NCI-H526 (cell line): ENCODE data around the gene CCDC24.
A peak's percentile ranks its signal among the peaks of the same experiment; 100 is the strongest.

Source experiments
- DNase-seq, 2 experiments: peaks; one replicate each; lab custom pipeline; 2025; lab: John Stamatoyannopoulos, UW

The CCDC24 gene

DNA sequence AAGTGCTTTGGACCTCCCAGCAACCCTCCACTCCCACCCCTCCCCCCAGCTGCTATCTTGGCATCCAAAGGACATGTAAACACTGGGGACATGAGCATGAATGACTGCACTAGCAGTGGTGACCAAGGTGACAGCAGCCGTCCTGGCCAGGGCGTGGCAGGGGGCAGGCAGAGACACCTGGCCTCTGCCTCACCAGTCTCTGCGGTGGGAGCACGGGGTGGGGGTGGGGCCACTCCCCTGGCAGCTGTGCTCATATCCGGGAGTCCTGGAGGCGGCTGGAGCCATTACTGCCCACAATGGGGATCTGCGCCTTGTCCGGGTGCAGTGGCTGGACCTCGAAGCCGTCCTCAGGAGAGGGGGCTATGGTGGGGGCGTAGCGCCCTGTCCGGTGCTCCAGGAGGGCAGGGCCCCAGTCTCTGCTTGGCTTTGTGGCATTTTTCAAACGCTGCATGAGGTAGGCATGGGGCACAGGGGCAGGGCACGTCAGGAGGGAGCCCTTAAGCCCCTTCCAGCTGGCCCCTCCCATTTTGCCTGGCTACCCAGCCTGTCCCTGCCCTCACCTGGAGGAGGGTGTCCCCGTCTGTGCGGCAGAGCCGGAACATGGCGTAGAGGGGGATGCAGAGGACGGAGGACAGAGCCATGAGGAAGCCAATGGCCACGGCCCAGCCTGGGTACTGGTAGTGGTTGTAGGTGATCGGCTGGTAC, 6.0 kb downstream of the CCDC24 start:
- peak in 1 of 2 experiments; percentile 58 for DNase-seq

DNA sequence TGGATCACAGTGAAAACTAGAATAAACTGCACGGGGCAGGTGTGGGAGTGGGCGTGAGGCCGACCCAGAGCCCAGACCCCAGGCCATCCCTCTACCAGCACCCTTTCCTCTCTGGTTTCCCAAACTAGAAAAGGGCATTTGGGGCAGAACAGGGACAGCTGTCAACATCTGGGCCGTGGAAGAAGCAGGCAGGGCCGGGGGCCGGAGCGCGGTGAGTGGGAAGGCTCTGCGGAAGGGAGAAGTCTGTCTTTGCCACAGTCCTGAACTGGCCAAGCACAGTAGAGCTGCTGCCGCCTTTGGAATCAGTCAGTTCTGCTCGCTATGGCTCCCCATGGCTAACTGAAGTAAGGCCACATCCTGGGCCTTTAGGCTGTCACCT, 6.6 kb downstream of the CCDC24 start:
- DNase-seq = no peak

DNA sequence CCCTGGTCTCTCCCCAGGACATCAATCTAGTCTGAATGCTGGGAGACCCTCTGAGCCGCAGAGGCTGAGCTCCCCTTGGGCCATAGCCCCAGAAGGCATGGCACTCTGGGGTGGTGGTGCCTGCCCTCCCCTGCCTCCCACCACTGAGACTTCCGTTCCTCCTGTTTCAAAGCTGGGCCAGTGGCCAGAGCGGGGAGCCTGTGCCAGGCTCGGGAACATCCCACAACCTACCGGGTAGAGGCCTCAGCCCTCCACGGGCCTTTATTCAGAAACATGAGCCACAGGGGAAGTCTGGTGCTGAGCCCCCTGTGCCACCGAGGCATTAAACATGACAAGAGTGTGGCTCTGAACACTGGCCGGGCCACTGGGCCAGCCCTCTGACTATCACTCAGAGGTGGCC, 8.1 kb downstream of the CCDC24 start:
- DNase-seq = no peak

DNA sequence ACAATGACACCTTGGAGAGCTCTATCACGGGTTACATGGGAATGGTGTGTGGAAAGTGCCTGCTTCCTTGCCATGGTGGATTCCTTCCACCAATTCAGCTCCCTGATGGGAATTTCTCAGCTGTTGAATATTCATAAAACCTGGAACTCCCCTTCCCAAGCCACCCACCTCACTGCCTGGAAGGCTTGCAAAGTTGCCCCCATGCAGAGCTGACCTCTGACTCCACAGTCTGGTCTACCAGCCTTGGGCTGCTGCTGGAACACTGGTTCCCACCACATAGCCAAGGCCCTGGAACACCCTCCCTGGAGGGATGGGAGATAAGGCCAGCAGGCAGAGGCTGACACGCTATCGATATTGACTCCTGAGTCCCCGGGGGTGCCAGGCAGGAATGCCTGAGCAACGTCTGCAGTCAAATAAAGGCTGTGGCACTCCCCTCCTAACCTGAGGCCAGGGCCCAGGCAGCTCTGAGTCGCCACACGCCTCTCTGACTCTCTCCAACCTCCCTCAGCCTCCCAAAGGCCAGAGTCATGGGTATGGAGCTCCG, 8.8 kb downstream of the CCDC24 start:
- no peak for DNase-seq

DNA sequence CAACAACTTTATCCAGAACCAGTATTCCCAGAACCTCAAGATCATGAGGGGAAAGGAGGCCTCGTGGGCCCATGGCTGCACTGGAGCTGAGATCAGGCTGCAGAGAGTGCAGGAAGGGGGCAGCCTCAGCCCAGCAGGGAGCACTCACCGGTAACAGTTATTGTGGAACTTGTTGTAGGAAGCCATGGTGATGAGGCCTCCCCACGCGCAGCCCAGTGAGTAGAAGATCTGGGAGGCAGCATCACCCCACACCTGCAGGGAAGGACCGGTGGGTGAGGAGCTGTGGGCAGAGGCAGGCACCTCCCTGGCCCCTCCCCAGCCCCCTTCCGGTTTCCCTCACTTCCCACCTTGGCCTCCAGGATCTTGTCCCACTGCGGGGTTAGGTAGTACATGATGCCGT, 10.8 kb downstream of the CCDC24 start:
- DNase-seq = no peak

DNA sequence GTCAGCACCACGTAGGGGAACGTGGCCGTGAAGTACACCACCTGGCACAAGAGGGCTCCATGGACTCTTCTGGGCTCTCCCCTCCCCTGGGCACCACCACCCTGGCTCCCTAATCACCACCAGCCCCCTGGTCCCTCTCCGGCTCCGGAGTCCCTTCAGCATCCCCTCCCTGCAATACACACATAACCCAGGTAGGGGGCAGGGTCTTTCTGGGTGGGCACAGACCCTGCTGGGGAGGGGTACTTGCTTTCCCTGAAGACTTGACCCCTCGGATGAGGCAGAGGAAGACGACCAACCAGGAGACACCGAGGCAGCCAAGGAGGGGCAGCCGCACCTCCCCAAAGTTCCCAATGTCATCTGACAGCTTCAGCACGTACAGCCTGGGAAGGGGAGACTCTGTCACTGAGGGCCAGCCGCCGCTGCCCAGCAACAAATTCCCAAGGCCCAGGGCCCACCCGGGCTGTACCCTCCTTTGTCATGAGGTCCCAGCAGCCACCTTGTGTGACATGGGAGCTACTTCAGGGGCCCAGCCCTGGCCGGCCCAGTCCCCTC, 11.3 kb downstream of the CCDC24 start:
- no peak for DNase-seq

DNA sequence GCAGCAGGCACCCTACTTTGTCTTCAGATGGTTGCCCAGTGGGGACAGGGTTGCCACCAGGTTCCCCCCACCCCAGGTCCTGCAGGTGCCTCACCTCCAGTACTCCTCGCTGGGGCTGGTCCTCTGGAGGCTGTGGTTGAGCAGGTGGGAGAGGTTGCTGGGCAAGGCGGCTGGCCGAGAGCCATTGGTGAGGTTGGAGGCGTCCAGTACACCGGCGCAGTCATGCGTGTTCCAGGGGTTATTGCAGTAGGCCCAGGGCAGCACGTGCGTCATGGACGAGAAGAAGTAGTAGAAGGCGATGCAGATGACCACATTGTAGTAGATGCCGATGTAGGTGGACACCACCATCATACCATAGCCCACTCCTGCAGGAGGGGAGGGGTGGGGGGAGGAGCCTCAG, 16.9 kb downstream of the CCDC24 start:
- DNase-seq = no peak

DNA sequence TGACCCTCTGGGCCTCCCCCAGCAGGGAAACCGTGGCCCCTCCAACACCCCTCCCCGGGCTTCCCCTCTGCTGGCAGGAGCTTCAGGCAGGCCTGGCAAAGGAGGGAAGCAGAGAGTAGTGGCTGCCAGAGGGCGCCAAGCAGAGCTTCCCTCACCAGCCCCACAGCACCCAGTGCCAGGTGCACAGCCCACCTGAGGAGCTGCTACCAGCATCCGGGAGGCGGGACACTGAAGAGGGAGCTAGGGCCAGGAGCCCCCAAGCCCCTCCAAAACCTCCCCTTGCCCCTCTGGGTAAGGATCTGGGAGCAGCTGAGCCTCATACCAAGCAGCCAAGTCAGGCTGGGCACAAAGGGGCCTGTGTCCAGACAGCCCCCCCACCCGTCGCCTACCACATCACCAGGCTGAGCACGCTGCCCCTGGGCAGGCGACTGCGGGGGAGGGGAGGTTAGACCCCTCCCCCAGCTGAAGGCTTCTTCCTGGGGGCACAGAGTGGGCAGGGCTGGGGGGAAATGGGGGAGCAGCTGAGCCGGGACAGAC, 19.6 kb downstream of the CCDC24 start:
- DNase-seq = no peak

DNA sequence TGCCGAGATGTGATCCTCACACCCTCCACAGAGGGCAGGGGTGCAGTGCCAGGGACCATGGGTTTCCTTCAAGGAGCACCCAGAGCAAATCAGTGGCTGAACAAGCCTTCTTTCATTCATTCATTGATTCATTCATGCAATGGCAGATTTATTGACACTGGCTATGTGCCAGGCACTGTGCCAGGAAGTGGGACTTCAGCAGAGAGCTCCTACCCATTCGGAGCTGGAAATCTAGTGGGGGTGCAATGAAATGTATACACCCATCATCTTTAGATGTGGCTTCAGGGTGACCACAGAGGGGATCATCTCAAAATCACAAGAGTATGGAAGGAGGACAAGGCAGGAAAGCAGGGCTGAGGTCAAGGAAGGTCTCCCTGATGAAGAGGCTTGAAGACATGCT, 21.0 kb downstream of the CCDC24 start:
- DNase-seq = no peak

DNA sequence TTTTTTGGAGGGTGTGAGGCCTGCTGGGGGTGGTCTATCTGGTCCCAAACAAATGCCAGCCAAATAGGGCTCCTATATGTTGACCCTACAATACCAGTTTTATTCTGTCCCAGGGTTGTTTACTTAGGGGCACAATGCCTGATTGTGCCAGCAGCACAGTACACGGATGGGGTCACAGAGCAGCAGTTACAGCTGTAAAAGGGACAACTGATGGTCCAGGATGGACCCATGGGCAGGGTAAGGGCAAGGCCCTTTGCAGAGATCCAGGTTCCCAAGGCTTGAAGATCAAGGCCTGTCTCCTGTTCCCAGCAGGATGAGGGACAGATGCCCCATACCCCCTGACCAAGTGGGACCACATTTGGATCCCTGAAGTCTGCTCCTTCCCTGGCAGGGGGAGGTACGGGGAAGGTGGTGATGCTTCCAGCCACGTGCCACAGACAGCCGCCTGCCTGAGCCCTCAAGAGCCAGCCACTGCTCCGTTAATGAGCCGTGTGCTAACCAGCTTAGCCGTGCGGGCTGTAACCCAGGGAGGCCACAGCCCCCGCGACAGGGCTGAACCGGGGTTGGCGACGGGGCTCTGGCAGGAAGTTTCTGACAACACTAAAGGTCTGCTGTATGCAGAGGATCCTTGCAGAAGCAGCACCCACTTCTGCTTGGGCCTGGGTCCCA, 21.7 kb downstream of the CCDC24 start:
- no peak for DNase-seq

DNA sequence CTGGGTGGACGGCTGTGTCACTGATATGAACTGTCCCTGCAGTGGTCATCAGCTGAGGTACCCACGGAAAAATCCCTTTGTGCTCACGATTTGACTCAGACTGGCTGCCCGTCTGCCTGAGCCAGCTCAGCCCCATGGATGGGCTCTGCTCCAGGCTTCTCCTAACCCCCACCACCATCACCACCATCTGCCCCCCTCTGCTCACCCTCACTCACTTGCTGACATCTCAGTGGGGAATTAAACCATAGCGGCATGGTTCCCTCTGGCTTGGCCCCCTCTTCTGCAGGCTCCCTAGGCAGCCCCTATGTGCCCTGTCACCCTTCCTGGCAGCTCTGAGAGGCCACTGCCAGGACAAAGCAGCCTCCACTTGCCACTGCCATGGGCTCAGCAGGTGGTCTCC, 22.6 kb downstream of the CCDC24 start:
- DNase-seq = no peak

DNA sequence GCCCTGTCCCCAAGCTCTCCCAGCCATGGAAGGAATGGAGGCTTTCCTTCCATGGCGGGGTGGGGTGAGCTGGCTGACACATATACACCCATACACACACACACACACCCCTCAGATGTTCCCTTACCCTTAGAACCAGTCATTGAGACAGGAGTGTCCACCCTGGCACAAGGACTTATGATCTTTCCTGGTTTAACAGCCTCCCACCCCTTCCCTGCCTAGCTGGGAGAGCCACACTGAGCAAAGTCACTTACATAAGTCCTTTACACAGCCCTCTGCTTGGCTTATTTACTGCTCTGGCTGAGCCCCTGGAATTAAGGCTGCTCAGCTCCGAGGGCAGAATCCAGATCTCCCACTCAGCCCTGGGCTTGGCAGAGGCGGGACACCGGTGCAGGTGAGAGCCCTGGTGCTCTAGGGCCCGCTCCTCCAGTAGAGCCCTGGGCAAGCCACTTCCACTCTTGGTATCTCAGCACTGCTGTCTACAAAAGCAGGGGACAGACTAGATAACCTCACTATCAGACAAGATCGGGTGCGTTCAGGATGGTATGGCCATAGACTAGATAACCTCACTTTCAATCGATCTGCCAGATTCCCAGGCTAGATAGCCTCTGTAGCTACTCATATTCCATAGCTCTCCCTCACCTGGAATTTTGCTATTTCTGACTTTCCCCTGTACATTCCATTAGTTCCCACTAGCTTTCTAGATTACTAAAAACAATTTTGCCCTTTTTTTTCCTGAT, 23.1 kb downstream of the CCDC24 start:
- no peak for DNase-seq

DNA sequence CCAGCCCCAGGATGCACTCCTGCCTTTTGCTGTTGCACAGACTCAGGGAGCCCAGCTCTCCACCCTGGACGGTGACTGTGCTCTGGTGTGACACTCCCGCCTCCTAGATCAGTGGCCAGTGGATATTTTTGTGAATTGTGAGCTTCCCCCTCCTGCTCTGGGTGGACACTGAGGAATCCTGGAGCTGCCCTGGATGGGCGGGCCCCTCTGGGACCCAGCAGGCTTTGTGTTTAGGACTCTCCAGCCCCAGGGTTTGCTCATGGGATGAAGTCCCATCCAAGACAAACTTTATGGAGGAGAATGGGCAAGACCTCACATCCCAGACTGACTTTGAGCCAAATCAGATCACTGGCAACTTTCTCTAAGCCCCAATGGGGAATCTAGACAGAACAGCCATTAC, 23.8 kb downstream of the CCDC24 start:
- no peak for DNase-seq

DNA sequence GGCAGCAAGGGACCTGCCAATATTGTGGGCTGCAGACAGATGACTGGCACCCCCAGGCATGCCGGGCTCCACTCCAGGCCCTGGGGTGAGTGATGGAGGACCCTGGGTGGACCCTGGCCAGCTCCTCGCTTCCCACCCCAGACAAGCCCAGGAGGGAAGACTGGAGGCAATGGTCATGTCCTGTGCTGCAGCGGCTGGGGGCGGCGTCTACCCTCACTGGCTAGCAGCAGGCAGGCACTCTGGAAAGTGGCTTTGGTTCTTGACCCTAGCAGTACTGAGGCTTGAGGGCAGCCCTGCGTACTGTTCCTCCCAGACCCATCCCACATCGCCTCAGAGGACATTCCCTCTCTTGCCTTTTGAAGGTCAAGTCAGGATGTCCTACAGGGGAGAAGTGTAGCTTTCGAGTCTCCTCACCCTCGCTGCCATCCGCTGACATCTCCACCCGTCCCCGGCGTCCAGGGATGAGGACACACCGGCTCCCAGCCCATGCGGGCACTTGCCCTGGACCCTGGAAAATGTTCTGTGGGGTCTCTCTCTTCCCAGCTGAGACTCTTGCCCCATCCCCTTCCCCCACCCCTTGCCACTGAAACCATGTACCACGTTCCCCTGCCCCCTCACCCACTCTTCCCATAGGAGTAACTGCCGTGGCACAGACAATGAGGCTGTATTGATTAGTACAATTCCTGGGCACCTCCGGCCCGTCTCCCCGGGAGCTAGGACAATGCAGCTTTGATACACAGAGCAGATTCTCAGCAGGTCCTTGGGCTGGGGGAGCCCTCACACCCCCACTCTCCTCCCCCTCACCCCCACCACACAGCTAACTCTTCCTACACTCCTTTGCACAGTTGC, 24.9 kb downstream of the CCDC24 start:
- DNase-seq = no peak

DNA sequence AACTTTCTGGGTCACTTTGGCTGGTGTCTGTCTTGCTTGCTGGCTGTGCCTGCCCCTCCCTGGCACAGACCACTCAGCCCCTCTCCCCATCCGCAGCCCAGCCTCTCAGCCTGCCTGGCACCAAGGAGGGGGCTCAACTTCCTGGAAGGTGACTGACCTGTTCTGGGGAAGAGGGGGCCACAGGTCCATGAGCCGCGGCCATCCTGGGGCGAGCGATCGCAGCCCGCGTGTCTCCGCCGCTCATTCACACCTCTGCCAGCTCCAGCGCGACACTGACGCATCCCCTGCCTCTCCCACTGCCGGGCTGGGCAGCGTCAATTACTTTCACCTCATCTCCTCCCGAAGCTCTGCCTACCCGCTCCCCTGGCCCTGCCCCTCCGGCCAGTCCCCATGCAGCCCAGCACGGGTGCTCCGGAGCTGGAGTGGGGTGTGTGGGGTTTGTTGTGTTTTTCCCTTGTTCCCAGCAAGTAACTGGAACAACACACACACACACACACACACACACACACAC, 25.5 kb downstream of the CCDC24 start:
- DNase-seq = no peak

DNA sequence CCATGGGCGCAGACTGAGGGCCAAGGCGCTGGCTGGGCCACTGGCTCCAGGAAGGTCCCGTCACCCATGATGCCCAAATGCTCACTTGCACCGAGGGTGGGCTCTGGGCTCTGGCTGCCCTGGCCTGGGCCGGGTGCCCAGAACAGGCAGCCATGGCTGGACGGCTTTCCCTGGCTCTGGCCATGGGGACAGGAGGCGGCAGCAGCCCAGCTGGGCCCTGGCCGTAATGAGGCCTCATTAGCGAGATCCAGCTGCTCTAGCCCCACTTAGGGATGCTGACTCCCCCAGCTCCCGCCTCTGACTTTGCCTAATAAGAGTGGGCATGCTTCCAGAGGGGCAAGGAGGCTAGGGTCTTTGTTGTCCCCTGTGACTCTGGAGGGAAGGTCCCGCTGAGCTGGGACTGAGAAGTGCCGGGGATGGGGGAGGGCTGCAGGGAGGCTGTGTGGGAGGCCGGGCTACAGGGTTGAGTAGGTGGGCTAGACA, 28.1 kb downstream of the CCDC24 start:
- DNase-seq = no peak

DNA sequence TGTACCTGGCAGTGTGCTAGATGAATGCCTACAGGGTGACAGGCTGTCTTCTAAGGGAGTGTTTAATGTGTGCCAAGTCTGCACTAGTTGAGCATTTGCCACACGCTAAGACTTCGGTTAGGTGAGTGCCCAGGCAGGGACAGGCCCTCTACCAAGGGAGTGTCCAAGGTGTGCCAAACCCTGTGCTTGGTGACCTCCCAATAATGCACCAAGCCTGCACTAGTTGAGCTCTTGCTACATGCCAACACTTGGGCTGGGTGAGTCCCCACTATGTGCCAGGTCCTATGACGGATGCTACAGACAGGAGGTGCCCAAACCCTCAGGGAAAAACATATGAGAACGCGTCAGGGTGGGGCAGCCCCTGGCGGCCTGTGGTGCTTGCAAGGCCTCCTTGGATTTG, 29.1 kb downstream of the CCDC24 start:
- DNase-seq = no peak

DNA sequence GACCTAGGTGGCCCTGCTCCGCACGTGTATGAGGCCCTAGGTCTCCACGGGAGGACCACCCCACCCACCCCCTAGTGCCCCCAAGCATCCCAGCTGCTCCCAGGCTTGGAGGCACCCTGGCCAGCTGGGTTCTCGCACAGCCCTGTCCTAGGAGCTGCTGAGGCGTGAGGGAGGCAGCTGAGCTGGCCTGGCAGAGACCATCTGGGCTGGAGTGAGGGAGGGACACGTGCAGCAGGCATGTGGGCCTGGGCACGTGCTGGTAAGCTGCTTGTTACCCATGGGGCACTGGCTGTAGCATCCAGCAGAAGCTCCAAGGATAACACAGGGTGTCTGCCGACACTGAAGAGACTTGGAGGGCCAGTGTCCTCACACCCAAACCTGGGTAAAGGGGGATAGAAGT, 29.8 kb downstream of the CCDC24 start:
- DNase-seq = no peak

DNA sequence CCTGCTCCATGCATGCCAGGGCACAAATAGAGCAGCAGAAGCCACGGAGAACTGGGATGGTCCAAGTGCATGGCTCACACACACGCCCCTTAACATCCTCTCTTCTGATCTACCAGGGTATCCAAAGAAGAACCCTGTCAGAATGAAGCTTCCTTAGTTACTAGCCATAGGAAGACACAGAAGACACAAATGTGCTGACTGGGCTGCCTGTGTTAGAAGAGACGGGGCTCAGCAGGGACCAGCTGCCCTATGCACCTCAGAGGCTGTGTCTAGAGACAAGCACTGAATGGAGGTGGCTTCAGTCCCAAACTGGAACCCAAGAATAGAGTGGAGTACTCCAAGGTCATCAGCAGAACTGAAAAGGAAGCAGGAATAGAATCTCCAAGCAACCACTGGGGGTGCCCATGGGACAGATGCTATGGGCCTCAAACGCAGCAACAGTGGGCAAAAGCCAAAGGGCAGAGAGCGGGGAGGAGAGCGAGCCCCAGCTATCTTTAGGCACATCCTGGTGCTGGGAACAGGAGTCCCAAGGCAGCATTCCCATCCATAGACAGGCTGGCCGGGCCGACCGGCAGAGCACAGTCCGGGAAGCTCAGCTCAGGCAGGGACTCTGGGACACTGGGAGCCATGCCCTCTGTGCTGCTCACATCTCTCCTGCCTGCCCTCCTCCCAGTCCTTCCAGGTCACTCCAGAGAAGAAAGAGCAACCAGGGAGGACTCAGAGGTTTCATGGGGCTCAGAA, 30.4 kb downstream of the CCDC24 start:
- DNase-seq = no peak
